CD4-positive, alpha-beta T cell (primary cell): ENCODE measurements around the gene SH3TC2. TPM values are rescaled to one million over a fixed set of nuclear protein-coding genes. Genes with fewer than 3 reads are reported as not detected.

Source experiments
- ATAC-seq: fragments of 200-7000 bp; cut with Tn5 transposase; one replicate; pipeline ENCODE4 v1.10.0; 2022; ENCODE audit warnings: mild to moderate bottlenecking; ENCODE audit not compliant: poor library complexity
- CTCF ChIA-PET: fragments of 350-600 bp; sonication (Branson Sonifier 250); formaldehyde crosslinking; loops from one replicate; lab custom pipeline; 2021; ENCODE audit warnings: antibody characterized with exemption, inconsistent platforms; lab: Charles Lee
- POLR2A ChIA-PET: fragments of 350-600 bp; sonication (Branson Sonifier 250); formaldehyde crosslinking; loops from one replicate; lab custom pipeline; 2021; ENCODE audit warnings: antibody characterized with exemption, inconsistent platforms; lab: Charles Lee
- DNase-seq, 14 experiments: peaks; one replicate each; pipeline ENCODE4 v3.0.0-alpha.2; 2013 to 2020; ENCODE audit warnings: mixed read lengths in 2 of 14
- H3K27ac ChIP-seq, 2 donors: one replicate each; pipeline versions ENCODE4 v1.5.1 to v1.7.0; 2013; ENCODE audit warnings: low read length in 2 of 2, low read depth in 1 of 2, mild to moderate bottlenecking in 1 of 2
- H3K27me3 ChIP-seq, 2 experiments: 1 replicate in 1 of 2; 2 replicates in 1 of 2; pipeline versions ENCODE4 v1.6.1 to v1.7.0; 2013; ENCODE audit warnings: low read length in 2 of 2, control low read depth in 1 of 2, mild to moderate bottlenecking in 1 of 2, moderate library complexity in 1 of 2; ENCODE audit not compliant: insufficient read depth in 2 of 2, control insufficient read depth in 1 of 2
- H3K36me3 ChIP-seq: one replicate; pipeline ENCODE4 v1.6.1; 2013; ENCODE audit warnings: low read length, control low read depth; ENCODE audit not compliant: insufficient read depth
- H3K4me1 ChIP-seq: one replicate; pipeline ENCODE4 v1.6.1; 2013; ENCODE audit warnings: low read length, control low read depth; ENCODE audit not compliant: insufficient read depth
- H3K4me3 ChIP-seq: one replicate; pipeline ENCODE4 v1.5.1; 2013; ENCODE audit warnings: mild to moderate bottlenecking, low read length, moderate library complexity
- H3K9me3 ChIP-seq, 2 experiments: 1 replicate in 1 of 2; 2 replicates in 1 of 2; pipeline versions ENCODE4 v1.6.1 to v1.7.0; 2013; ENCODE audit warnings: low read length in 2 of 2, mild to moderate bottlenecking in 2 of 2, control low read depth in 1 of 2, moderate library complexity in 1 of 2; ENCODE audit not compliant: control insufficient read depth in 1 of 2, insufficient read depth in 1 of 2
- H3K27ac Mint-ChIP-seq: one replicate; pipeline ENCODE4 v1.8.0; 2020; ENCODE audit warnings: mixed read lengths
- H3K27me3 Mint-ChIP-seq: one replicate; pipeline ENCODE4 v1.8.0; 2021; ENCODE audit warnings: mixed read lengths
- H3K36me3 Mint-ChIP-seq: one replicate; pipeline ENCODE4 v1.8.0; 2021; ENCODE audit warnings: low read depth, mixed read lengths
- H3K4me1 Mint-ChIP-seq: one replicate; pipeline ENCODE4 v1.8.0; 2021; ENCODE audit warnings: low read depth, mixed read lengths
- H3K4me3 Mint-ChIP-seq: one replicate; pipeline ENCODE4 v1.8.0; 2020; ENCODE audit warnings: mild to moderate bottlenecking, mixed read lengths
- H3K9me3 Mint-ChIP-seq: one replicate; pipeline ENCODE4 v1.8.0; 2020; ENCODE audit warnings: mixed read lengths
- CTCF ChIP-seq: fragments of 200-600 bp; IDR thresholded peaks from one replicate; pipeline ENCODE4 v1.8.0; 2022; ENCODE audit warnings: antibody characterized with exemption, mild to moderate bottlenecking
- intact Hi-C, 2 experiments: fragments of 100-400 bp; cut with DNase I in 1 of 2; cut with micrococcal nuclease in 1 of 2; formaldehyde crosslinking; loops; one replicate each; pipeline versions ENCODE4 v1.15.1 to v1.9.0; 2023 to 2025; cut with DNase I, micrococcal nuclease
- total RNA-seq, 174 experiments: library from RNA in 2 of 174; stranded (reverse) in 2 of 174; gene quantifications; one replicate each; pipeline ENCODE4 v1.2.3 and lab custom pipeline; 2021 to 2026

SH3TC2 gene
- total RNA-seq, 2 experiments from 2014 or later = not detected

GRCh38 chr5:148972396-148972795 is 90.5 kb downstream of the SH3TC2 start:
- no peaks in the 10 kb centered on the region for H3K27me3 ChIP-seq
- H3K36me3 ChIP-seq = no peaks in the 10 kb centered on the region
- Mint-ChIP-seq H3K27ac (no peak overlapping the region), H3K4me3 (no peak overlapping the region), H3K4me1 (no peaks in the 10 kb centered on the region), H3K9me3 (no peaks in the 10 kb centered on the region), H3K36me3 (no peaks in the 10 kb centered on the region), H3K27me3 (peaks cover 5% of the 10 kb centered on the region)
- H3K9me3 ChIP-seq = no peaks in the 10 kb centered on the region
- intact Hi-C loops = no loop called here
- DNase-seq (no peak), ATAC-seq (no peak)
- ChIA-PET POLR2A (no interaction called here), CTCF (no interaction called here)
- no peak overlapping the region for H3K27ac ChIP-seq
- H3K4me1 ChIP-seq = no peaks in the 10 kb centered on the region
- TF ChIP-seq CTCF = no peak
- H3K4me3 ChIP-seq = no peak overlapping the region

GRCh38 chr5:148970876-148971275 is 92.0 kb downstream of the SH3TC2 start:
- H3K27ac ChIP-seq = no peak overlapping the region
- no peaks in the 10 kb centered on the region for H3K27me3 ChIP-seq
- Mint-ChIP-seq H3K27me3 (peaks cover 5% of the 10 kb centered on the region), H3K4me3 (no peak overlapping the region), H3K36me3 (no peaks in the 10 kb centered on the region), H3K4me1 (no peaks in the 10 kb centered on the region), H3K9me3 (no peaks in the 10 kb centered on the region), H3K27ac (no peak overlapping the region)
- no peaks in the 10 kb centered on the region for H3K9me3 ChIP-seq
- TF ChIP-seq CTCF = no peak
- no peak overlapping the region for H3K4me3 ChIP-seq
- CTCF ChIA-PET = no interaction called here
- ATAC-seq = no peak
- DNase-seq = no peak
- intact Hi-C loops = no loop called here
- POLR2A ChIA-PET = no interaction called here
- no peaks in the 10 kb centered on the region for H3K4me1 ChIP-seq
- H3K36me3 ChIP-seq = no peaks in the 10 kb centered on the region

GRCh38 chr5:148970228-148970627 is 92.6 kb downstream of the SH3TC2 start:
- Mint-ChIP-seq H3K4me3 (no peak overlapping the region), H3K27me3 (peaks cover 5% of the 10 kb centered on the region), H3K4me1 (no peaks in the 10 kb centered on the region), H3K36me3 (no peaks in the 10 kb centered on the region), H3K9me3 (no peaks in the 10 kb centered on the region), H3K27ac (no peak overlapping the region)
- no peak overlapping the region for H3K4me3 ChIP-seq
- no peak for DNase-seq
- no peaks in the 10 kb centered on the region for H3K4me1 ChIP-seq
- H3K27me3 ChIP-seq = no peaks in the 10 kb centered on the region
- intact Hi-C loops = no loop called here
- H3K27ac ChIP-seq = no peak overlapping the region
- POLR2A ChIA-PET = no interaction called here
- CTCF ChIA-PET = no interaction called here
- no peaks in the 10 kb centered on the region for H3K9me3 ChIP-seq
- no peak for ATAC-seq
- H3K36me3 ChIP-seq = no peaks in the 10 kb centered on the region
- no peak for TF ChIP-seq CTCF
